Ascending aorta (tissue), 2 donors: ENCODE data around the gene USP6NL. TPM values are rescaled to one million over a fixed set of nuclear protein-coding genes. Genes with fewer than 3 reads are reported as not detected.

Experiments
- DNase-seq, 2 donors: peaks; one replicate each; pipeline ENCODE4 v3.0.0-alpha.2; 2019; ENCODE audit warnings: low spot score in 2 of 2
- H3K27ac ChIP-seq, 2 donors: fragments of 200-600 bp; sonication (generic); one replicate each; pipeline ENCODE4 v1.5.1; 2016 to 2017; ENCODE audit warnings: mild to moderate bottlenecking in 1 of 2
- H3K27me3 ChIP-seq: fragments of 200-600 bp; sonication (generic); one replicate; pipeline ENCODE4 v1.5.1; 2017
- H3K36me3 ChIP-seq, 2 donors: fragments of 200-600 bp; sonication (generic); one replicate each; pipeline ENCODE4 v1.5.1; 2016
- H3K4me1 ChIP-seq, 2 donors: fragments of 200-600 bp; sonication (generic); one replicate each; pipeline ENCODE4 v1.5.1; 2016 to 2017; ENCODE audit warnings: mild to moderate bottlenecking in 1 of 2
- H3K4me3 ChIP-seq, 2 donors: fragments of 200-600 bp; sonication (generic); one replicate each; pipeline ENCODE4 v1.5.1; 2016 to 2017; ENCODE audit warnings: mild to moderate bottlenecking in 1 of 2
- H3K9me3 ChIP-seq, 2 donors: fragments of 200-600 bp; sonication (generic); one replicate each; pipeline ENCODE4 v1.5.1; 2016
- CTCF ChIP-seq, 3 experiments: fragments of 200-600 bp in 2 of 3; fragments of 450-650 bp in 1 of 3; sonication (generic) in 2 of 3; IDR thresholded peaks; one replicate each; pipeline ENCODE4 v1.5.1; 2016 to 2019; ENCODE audit warnings: antibody characterized with exemption in 3 of 3, mild to moderate bottlenecking in 1 of 3, moderate library complexity in 1 of 3
- intact Hi-C: fragments of 100-400 bp; cut with DNase I; formaldehyde crosslinking; loops from one replicate; pipeline ENCODE4 v1.15.1; 2023
- total RNA-seq: library from RNA; depleted of rRNA; stranded (reverse); fragments of >200 nt; gene quantifications from one replicate; pipeline ENCODE4 v1.1.0, GENCODE V29; 2016

The USP6NL gene
- total RNA-seq, 1 donor from 2014 or later: 20.5 TPM

GRCh38 chr10:11538834-11539190 is 72.6 kb downstream of the USP6NL start:
- H3K27me3 ChIP-seq: no peaks in the 10 kb centered on the region
- no peak overlapping the region for H3K27ac ChIP-seq
- no peak overlapping the region for H3K4me3 ChIP-seq
- DNase-seq: no peak
- intact Hi-C loops: no loop called here
- H3K9me3 ChIP-seq: no peaks in the 10 kb centered on the region
- H3K4me1 ChIP-seq: peaks cover 0 to 6% of the 10 kb centered on the region in 2 donors
- no peak for TF ChIP-seq CTCF (IDR thresholded peaks at IDR 0.05)
- no peaks in the 10 kb centered on the region for H3K36me3 ChIP-seq

GRCh38 chr10:11536228-11536627 is 75.2 kb downstream of the USP6NL start:
- Histone ChIP-seq H3K4me3 (no peak overlapping the region), H3K27ac (no peak overlapping the region), H3K36me3 (no peaks in the 10 kb centered on the region), H3K4me1 (peaks cover 0 to 6% of the 10 kb centered on the region in 2 donors), H3K9me3 (no peaks in the 10 kb centered on the region), H3K27me3 (no peaks in the 10 kb centered on the region)
- DNase-seq: no peak
- TF ChIP-seq CTCF (IDR thresholded peaks at IDR 0.05): no peak
- intact Hi-C loops: no loop called here

GRCh38 chr10:11535346-11535959 is 76.0 kb downstream of the USP6NL start:
- DNase-seq: no peak
- Histone ChIP-seq H3K36me3 (no peaks in the 10 kb centered on the region), H3K4me3 (no peak overlapping the region), H3K27ac (no peak overlapping the region), H3K9me3 (no peaks in the 10 kb centered on the region), H3K4me1 (peaks cover 0 to 6% of the 10 kb centered on the region in 2 donors), H3K27me3 (no peaks in the 10 kb centered on the region)
- intact Hi-C loops: no loop called here
- TF ChIP-seq CTCF (IDR thresholded peaks at IDR 0.05): no peak

GRCh38 chr10:11533328-11533781 is 78.1 kb downstream of the USP6NL start:
- H3K4me1 ChIP-seq: no peaks in the 10 kb centered on the region
- H3K27ac ChIP-seq: no peak overlapping the region
- peak in 2 of 3 experiments; percentile 25 to 27 for TF ChIP-seq CTCF (IDR thresholded peaks at IDR 0.05)
- no peak overlapping the region for H3K4me3 ChIP-seq
- H3K9me3 ChIP-seq: no peaks in the 10 kb centered on the region
- H3K36me3 ChIP-seq: no peaks in the 10 kb centered on the region
- H3K27me3 ChIP-seq: no peaks in the 10 kb centered on the region
- intact Hi-C loops: no loop called here
- DNase-seq: no peak

- no peak overlapping the region for H3K27ac ChIP-seq
- no peaks in the 10 kb centered on the region for H3K4me1 ChIP-seq
- H3K9me3 ChIP-seq: no peaks in the 10 kb centered on the region
- no peaks in the 10 kb centered on the region for H3K27me3 ChIP-seq
- intact Hi-C loops: no loop called here
- TF ChIP-seq CTCF (IDR thresholded peaks at IDR 0.05): no peak
- no peak overlapping the region for H3K4me3 ChIP-seq
- DNase-seq: no peak
- H3K36me3 ChIP-seq: no peaks in the 10 kb centered on the region
These were observed 79.1 kb downstream of the USP6NL start for GRCh38 chr10:11532306-11532705.

- intact Hi-C loops: no loop called here
- Histone ChIP-seq H3K9me3 (no peaks in the 10 kb centered on the region), H3K27ac (no peak overlapping the region), H3K27me3 (no peaks in the 10 kb centered on the region), H3K4me1 (peaks cover 0 to 2% of the 10 kb centered on the region in 2 donors), H3K4me3 (no peak overlapping the region), H3K36me3 (no peaks in the 10 kb centered on the region)
- no peak for DNase-seq
- no peak for TF ChIP-seq CTCF (IDR thresholded peaks at IDR 0.05)
These were observed 80.6 kb downstream of the USP6NL start for GRCh38 chr10:11530806-11531205.
